ENCODE data around the gene BMS1.

GRCh38 chr10:42768581-42769152, 13.9 kb upstream of the BMS1 start:
- TF ChIP-seq CTCF (IDR thresholded peaks at IDR 0.05) (no peak), POLR2A (IDR thresholded peaks at IDR 0.05) (no peak)
